Stimulated activated CD8-positive, alpha-beta memory T cell treated with anti-CD3 and anti-CD28 coated beads, Interleukin-7, amount 100 ng/mL, for 24 hours (primary cell): ENCODE results near the gene CCL2.
"Not testable (repeated sequence)": the region's sequence is repeated elsewhere in the genome, so short reads cannot be mapped to it uniquely, and the experiment has no call there.

Experiments
- DNase-seq: peaks from one replicate; pipeline ENCODE4 v3.0.0-alpha.2; 2020; ENCODE audit warnings: low read depth

CCL2 gene

DNA sequence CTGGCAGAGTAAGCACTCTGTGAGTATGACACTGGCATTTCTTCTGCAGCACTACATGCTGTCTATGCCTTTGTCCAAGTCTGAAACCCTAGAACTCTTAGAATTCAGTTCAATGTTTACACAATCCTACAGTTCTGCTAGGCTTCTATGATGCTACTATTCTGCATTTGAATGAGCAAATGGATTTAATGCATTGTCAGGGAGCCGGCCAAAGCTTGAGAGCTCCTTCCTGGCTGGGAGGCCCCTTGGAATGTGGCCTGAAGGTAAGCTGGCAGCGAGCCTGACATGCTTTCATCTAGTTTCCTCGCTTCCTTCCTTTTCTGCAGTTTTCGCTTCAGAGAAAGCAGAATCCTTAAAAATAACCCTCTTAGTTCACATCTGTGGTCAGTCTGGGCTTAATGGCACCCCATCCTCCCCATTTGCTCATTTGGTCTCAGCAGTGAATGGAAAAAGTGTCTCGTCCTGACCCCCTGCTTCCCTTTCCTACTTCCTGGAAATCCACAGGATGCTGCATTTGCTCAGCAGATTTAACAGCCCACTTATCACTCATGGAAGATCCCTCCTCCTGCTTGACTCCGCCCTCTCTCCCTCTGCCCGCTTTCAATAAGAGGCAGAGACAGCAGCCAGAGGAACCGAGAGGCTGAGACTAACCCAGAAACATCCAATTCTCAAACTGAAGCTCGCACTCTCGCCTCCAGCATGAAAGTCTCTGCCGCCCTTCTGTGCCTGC, at the start of gene CCL2:
Gene CCL2, plus strand, starts transcription at position 635 of the 730 bp plus-strand sequence. Its CDS starts 65 bp downstream, at position 700.
- DNase-seq, result no peak

DNA sequence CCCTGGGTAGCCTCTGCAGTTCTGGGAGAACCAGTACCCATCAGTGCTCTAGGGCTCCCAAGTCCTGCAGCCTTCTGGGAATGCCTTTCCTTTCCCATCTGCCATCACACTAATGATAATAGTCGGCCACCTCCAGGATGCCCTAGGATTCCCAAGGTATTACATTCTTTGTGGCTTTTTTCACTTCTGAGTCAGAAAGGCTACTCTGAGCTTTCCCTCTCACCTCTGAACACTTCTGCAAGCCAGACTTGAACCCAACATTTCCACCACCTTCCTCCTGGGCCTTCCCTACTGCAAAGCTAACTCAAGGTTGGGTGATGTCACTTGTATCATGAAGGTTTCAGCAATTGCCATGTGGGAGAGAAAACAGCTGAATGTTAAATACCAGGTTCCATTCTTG, 49.7 kb upstream of the CCL2 start:
- DNase-seq, result no peak

DNA sequence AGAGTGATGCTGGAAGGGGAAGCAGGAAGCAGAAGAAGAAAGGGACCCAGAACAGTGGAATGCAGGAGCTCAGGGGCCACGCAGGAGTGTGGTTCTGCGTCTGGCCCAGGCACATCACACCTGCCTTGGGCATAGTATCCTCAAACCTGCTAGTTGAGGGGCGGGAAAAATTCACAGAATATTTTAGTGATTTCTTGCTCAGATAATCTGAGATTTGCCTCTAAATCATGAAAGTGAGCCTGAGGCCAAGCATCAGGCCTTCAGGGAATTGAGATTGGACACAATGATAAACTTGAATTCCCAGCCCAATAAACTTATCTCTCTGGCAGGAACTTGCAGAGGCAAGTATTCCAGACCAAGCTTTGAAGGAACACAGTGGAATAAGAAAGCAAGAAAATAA, 48.5 kb upstream of the CCL2 start:
- DNase-seq, result no peak

DNA sequence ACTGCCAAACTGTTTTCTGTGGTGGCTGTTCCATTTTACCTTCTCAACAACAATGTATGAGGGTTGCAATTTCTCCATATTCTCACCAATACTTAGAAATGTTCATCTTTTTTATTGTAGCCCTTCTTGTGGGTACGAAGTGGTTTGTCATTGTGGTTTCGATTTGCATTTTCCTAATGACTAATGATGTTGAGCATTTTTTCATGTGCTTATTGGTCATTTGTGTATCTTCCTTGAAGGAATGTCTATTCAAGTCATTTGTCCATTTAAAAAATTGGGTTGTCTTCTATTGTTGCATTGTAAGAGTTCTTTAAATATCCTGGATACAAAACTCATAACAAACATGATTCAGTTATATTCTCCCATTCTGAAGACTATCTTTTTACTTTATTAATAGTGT, 47.5 kb upstream of the CCL2 start:
- no peak for DNase-seq

DNA sequence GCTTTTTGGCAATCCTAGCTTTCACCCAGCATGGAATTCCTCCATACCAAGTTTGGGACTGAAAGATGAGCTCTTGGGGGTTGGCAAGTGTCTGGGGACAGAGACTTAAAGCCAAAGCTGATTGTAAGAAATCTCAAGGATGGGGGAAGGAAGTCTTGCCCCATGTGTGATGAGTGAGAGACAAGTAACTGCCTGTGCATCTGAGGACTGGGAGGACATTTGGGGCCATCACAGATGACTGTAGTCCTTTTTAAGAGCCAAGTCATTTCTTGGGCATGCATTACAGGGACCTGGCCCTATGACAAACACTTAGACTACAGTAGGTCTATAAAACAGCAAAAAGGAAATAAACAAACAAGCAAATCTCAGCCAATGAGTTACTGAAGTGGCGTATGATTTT, 36.3 kb upstream of the CCL2 start:
- DNase-seq, result no peak

DNA sequence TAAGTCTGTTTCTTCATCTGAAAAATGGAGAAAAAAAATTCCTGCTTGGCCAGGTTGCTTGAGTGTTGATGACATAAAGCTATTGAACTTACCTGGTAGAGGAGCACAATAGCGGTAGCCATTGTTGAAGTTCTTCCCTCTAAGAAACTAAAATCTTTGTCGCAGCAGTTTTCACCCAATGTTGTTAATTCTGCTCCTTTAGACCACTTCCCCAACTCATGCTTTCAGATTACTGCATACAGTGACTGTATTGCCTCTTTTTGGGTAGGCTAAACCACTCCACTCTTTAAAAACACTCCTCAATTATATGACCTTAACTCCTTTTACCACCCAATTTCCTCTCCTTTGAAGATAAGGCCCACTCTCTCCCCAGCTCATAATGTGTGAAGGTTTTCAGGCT, 35.7 kb upstream of the CCL2 start:
- no peak for DNase-seq

DNA sequence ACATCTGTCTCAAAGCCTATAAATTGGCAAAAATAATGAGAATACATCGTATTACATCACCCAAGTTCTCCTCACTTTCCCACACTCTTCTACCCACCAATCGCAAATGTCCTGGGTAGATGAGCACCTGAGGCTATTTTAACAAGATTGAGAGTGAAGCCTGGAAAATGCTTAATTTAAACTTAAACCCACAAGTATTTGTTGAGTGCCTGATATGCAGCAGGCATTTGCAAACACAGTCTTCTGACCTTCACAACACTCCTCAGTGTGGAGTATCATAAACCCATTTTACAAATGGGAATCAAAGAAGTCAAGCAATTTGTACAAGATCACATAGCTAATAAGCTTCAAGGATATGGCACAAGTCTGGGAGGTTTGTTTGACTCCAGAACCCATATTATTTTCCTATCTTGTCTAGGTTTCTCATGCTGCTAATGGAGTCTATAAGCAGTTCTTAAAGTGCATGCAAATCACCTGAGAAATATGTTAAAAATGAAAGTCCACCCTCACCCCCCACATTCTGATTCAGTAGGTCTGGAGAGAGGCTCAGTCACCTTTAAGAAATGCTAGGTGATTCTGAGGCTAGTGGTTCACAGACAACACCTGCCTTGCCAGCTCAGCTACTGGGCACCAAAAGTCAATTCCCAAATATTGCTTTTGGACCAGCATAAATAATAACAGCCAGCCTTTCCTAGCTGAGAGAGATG, 34.9 kb upstream of the CCL2 start:
- DNase-seq, result no peak

DNA sequence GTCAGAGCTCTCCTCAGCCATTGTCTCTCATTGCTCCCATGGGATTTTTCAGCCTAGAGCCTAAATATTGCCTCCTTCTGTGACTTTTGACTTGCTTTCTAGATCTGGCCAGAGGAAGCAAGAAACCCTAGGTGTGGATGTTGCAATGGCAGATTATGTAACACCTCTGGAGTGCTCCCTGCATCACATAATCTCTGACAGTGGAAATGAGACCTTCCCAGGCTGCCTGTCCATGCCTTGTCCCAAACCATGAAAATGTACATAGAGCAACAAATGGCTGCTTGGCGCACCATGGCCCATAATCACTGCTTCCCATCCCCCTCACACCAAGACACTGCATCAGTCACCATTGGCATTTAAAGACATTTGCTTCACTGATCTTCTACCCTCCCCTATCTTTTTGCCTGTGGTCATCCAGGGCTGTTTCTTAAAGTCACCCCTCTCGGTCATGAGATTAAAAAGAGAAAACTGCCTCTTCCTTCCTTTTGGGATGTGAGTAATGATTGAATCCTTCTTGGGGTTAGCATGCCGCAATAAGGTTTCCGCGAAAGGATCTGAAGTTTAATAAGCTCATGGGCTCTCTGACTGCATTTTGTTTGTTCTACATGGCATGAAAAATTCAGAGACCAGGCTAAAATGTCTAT, 34.2 kb upstream of the CCL2 start:
- no peak for DNase-seq

DNA sequence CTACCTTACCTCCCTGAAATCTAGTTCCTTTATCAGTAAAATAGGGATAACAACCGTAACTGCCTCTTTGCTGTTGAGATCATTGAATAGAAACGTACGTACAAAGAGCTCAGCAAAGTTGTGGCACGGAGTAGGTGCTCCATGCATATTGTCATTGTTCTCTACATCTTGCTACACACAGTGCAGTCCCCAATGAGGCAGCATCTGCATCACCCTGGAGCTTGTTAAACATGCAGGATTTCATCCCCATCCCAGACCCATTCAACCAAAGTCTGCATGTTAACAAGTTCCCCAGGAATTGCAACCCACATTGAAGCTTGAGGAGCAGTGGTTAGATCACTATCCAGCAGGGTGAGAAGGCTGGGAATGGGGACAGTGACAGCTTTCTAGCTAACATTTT, 33.7 kb upstream of the CCL2 start:
- no peak for DNase-seq

DNA sequence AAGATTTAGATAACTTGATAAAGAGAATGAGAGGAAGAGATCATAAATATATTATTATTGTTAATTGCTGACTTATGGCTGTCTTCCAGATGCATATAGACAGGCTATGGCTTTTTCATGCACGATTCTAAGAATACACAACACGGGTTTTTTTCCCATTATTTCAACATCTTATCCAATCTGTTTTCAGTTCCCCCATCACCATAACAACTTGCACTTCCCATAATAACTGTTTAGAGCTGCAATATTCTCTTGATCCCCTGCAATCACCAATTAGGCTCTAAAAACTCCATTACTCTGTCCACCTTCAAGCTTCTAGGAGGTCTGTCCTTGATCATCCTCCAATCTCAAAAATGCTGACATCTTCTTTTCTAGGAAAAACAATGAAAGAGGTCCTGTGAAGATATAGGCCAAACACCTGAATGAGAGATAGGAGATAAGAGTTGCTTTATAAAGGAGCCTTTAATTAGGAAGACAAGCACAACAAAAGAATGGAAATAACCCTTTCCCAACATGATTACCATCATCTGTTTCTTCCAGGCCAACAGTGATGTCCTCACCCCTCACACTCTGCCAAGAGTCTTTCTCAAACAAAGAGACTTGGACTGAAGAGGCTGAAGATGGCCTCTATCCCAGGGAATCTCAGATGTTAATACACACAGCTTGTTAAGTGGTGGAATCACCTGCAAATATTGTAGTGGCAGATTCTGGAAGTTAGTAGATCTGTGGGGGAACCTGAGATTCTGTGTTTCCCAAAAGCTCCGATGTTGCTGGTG, 32.2 kb upstream of the CCL2 start:
- no peak for DNase-seq

DNA sequence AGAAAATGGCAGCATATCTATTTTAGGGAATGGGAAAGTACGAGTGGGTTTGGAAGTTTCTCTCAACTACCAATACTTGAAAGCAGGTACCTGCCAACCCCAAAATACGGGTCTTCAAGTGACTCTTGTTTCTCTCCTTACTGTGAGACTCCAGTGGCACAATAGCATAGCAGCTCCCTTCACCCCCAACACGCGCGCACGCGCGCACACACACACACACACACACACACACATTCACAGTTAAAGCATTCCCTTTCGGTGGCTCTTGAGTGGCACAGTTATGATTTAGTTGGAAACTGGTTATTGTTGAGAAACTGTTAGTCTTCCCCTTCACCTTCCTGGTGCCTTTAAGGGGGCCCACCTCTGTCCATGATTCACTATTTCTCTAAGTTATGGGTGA, 30.0 kb upstream of the CCL2 start:
- no peak for DNase-seq

DNA sequence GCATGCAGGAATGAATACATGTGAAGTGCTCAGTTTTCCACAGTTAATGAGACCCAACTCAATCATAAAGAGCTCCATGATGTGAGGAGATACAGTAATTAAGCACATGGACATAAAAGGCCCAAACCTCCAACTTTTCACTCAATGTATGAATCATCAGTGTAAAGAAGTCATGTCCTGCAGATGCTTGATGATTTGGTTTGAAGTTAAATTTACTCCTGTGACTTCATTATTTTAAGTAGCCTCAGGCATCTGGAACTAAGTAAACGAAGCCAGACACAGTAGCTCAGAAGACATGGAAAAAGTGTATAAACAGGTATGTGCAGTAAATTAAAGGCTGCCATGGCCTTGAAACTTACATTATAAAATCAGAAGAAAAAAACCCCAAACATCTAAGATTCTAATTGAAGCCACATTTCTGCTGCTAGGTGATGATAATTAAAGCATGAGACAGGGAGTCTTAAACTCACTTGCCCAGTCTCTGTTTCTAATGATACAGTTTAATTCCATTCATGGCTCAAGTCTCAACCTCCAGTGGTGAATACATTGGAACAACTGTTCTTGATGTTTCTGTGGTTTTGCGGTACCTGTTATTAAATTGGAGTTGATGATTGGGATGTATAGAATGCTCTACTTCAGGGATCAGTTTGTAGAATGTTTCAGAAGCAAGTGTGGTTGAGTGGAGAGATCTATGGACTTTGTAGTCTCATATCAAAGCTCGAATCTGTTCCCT, 28.9 kb upstream of the CCL2 start:
- no peak for DNase-seq

DNA sequence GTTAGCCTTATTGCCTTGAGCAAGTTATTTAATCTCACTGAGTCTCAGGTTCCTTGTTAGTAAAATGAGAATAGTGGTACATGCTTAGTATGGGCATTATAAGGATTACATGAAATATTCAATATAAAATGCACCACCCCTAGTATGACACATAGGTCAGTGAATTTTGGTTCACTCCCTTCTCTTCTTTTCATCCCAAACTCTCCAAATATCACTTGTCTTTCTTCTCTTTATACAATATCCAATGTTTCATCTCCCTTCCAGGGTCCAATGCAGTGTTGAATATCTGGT, 28.4 kb upstream of the CCL2 start:
- DNase-seq, result no peak

DNA sequence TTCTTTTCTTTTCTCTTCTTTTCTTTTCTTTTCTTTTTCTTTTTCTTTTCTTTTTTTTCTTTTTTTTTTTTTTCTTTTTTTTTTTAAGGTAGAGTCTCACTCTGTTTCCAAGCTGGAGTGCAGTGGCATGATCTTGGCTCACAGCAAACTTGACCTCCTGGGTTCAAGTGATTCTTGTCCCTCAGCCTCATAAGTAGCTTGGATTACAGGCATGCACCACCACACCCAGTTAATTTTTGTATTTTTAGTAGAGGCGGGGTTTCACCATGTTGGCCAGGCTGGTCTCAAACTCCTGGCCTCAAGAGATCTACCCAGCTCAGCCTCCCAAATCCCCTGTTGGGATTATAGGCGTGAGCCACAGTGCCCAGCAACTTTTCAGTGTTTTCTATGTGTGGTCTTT, 27.8 kb upstream of the CCL2 start:
- not testable (repeated sequence) for DNase-seq

DNA sequence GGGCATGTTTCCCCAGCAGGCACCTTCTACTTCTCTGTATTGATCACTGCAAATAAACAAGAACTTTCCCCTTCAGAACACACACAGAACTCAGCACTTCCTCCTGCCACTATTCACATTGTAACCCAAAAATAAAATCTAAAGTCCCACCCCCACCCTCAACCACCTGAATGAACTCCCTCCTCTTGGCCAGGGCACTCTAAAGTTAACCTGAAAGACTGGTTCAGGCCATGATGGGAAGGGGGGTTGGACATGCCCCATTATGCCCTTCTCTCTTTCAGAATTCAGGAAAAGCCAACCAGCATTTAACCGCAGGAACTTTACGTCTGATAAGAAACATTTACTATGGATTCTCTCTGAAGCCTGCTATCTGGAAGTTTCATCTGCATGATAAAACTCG, 27.4 kb upstream of the CCL2 start:
- no peak for DNase-seq

DNA sequence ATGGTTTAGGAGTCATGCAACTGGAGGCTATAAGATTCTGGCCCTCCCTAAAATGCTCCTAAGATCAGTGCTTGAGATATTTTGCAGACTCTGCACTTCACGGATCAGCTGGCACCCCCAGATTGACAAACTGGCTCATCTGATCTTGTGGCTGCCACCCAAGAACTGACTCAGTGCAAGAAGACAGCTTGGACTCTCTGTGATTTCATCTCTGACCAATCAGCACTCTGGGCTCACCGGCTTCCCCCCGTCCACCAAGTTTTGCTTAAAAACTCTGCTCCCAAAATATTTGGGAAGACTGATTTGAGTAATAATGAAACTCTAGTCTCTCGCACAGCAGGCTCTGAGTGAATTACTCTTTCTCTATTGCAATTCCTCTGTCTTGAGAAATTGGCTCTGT, 26.3 kb upstream of the CCL2 start:
- no peak for DNase-seq

DNA sequence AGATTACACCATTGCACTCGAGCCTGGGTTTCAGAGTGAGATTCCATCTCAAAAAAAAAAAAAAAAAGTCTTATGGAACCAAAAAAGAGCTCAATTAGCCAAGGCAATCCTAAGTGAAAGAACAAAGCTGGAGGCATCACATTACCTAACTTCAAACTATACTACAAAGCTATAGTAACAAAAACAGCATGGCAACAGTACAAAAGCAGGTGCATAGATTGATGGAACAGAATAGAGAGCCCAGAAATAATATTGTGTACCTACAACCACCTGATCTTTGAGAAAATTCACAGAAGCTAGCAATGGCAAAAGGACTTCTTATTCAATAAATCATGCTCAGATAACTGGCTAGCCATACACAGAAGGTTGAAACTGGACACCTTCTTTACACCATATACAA, 24.7 kb upstream of the CCL2 start:
- DNase-seq, result no peak

DNA sequence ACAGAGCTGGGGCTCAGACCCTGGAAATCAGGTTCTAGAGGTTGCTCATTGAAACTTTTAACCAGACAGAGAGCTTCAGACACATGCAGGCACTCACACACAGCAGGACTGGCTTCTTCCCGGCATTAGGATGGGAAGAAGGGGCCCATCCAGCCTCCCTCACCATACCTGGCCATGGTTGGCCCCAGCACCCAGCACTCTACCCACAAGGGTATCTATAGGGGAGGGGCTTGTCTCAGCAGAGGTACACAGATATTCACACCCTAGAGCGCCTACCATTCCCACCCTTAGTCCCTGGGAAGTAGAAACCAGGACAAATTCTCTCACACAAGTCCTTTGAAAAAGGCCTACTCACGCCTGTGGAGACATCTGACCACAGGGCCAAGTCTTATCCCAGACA, 20.5 kb upstream of the CCL2 start:
- DNase-seq, result no peak

DNA sequence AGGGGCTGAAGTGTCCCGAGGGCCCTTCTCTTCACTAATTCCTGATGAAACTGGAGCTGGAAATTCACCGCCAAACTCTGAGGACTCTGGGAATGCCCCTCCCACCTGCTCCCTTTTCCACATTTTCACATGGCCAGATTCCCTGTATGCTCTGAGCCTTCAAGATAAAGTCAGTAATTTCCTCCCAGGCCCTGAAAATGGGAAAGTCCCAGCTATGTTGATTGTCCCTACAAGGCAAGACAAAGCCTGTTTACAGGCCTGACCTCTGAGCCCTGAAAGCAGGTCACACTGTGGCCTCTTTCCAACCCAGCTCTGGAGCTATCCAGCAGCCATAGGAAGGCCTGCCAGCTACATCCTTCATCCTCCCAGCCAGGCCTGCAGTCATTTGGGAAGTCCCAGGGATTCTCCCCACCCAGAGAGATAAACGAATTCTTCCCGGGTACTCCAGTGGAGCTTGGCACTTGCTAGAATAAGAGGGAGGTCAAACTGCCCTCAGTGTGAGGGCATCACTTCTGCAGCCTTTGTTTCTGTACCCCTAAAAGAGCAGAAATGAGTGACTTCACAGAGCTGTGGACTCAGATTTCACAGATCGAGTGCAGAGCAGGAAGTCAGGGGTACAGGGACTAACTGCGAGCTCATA, 19.6 kb upstream of the CCL2 start:
- no peak for DNase-seq

DNA sequence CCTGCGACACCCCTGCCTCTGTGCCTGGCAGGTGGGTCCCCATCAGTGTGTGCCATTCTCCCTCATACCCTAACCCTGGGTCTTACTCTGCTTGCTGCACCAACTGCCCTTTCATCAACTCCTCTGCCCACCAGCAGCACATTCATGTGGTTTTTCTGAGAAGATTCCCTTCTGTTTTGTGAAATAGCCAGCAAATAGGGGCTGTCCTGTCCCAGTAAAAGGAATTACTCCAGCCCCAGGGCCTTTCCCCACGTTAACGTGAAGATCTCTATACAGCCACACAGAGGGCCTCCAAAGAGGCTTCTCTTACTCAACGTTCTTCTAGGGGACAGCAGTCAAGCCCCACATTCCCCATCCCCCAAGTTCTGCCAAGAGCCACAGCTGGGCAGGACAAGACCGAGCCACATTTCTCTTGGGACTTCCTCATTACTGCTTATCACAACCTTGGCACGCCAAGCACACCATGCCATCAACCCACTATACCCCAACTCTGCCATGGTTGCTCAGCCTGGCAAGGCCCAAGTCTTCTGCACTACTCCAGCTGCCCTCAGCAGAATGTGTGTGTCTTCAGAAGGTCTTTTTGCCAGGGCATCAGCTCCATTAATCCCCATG, 18.7 kb upstream of the CCL2 start:
- no peak for DNase-seq

DNA sequence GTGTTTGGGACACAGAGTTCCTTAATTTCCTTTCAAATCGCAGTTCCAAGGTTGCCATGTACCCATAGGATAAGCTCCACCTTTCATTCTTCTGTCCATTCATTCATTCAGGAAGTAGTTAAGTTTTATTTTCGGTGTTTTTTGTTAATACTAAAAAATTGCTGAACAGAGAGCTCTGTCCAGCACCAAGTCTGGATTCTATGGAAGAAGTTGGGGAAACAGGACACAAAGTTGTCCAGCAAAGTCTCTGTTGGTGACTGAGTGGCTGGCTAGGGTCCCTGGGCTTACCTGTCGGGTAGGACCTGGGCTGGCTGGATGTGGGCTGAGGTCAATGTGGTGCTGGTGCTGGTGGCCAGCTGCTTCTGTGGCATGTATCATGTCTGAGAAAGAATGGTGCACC, 17.6 kb upstream of the CCL2 start:
- no peak for DNase-seq
